Kidney tubule cell (primary cell): ENCODE results near the gene FXYD6.
"Not testable (repeated sequence)": the region's sequence is repeated elsewhere in the genome, so short reads cannot be mapped to it uniquely, and the experiment has no call there.

Experiments
- DNase-seq: peaks from one replicate; pipeline ENCODE4 v3.0.0-alpha.2; 2018; ENCODE audit warnings: low spot score

FXYD6 gene

DNA sequence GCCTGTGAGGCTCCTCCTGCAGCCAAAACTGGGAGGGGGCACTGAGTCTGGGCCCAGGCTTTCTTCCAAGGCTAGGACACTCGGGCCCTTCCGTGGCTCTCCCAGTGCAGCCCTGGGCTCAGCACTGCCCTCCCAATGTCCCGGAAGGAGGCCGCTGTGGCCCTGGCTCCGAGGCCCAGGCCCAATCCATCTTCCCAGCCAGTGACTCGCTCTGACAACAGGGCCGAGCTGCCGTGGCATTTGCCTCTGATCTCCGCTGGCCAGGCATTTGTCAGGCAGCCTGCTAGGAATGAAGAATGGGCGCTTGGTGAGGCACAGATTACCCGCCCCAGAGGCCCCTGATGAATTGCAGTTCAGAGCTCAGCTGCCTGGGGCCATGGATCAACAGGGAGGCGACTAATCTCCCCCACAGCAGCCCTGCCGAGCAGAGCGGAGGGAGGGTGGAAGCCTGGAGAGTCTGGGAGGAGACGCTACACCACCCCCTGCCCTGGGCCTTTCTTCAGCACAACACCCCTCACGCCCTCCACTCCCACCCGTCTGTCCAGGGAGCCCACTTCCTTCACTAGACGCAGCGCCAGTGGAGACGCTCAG, 60.2 kb downstream of the FXYD6 start:
- DNase-seq, result peak; percentile 78

- DNase-seq, result peak; percentile 78
Measured at GRCh38 chr11:117815262-117815803, 61.1 kb downstream of the FXYD6 start.

DNA sequence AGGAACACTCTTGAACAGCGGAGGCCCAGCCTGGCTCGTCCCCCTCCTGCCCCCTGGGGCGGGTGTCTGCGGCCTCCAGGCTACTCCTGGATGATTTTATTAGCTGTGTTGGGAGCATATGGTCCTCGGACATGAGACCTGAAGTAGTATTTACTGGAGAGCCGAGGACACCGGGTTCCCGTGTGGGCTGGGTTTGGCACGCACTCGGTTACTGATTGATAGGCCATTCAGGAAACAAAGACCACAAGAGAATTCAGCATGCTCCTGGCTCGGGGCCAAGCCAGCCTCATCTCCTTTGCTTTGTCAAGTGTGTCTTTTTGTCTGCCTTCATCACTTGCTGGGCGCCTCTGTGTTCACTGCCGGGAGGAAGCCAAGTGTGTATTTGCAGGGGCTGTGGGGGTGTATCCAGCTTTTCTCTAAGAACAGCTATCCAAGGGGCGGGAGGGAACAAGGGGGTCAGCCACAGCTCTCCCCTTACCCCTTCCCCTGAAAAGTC, 61.6 kb downstream of the FXYD6 start:
- DNase-seq, result peak; percentile 99

- DNase-seq, result peak; percentile 94
Measured at GRCh38 chr11:117814204-117814765, 62.2 kb downstream of the FXYD6 start.

DNA sequence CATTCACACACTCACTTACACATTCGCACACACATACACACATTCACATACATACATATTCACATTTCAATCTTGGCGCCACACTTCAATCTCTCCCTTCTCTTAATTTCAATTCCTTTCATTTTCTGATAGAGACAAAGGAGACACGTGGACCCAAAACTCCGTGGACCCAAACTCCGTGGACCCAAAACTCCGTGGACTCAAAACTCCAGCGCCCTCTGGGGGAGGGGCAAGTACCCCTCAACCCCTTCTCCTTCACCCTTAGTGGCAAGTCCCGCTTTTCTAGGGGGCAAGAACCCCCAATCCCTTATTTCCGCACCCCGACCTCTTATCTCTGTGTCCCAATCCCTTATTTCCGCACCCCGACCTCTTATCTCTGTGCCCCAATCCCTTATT, 66.4 kb downstream of the FXYD6 start:
- DNase-seq, result not testable (repeated sequence)

DNA sequence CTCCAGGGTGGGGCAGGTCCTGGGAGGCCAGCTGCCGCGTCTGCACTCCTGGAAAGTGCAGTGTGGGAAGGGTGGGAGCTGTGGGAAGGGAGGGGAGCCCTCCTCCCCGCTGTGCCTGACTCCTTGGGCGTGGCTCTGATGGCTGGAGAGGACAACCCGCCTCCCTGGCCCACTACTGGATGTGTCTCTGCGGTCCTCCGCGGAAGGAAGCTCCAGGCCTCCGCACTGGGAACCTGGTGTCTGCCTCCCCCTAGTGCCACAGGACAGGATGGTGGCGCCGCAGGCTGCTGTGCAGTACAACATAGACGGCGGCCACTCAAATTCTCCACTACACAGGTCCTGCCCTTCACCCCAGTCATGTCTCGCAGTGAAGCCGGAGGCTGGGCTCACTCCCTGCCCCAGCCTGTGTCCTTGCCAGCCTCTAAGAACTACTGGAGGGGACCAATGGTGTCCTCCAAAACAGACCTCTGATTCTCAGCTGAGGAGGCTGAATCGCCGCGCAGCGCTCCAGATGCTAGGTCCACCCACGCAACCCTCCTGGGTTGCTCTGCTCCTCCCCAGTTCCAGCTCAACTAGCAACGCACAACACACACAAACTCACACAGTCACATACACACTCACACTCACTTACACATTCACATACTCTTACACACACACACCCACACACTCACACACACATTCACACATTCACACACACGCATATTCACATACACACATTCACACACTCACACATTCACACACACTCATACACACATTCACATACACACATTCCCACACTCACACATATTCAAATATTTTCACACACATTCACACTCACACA, 67.0 kb downstream of the FXYD6 start:
- DNase-seq, result peak; percentile 66

DNA sequence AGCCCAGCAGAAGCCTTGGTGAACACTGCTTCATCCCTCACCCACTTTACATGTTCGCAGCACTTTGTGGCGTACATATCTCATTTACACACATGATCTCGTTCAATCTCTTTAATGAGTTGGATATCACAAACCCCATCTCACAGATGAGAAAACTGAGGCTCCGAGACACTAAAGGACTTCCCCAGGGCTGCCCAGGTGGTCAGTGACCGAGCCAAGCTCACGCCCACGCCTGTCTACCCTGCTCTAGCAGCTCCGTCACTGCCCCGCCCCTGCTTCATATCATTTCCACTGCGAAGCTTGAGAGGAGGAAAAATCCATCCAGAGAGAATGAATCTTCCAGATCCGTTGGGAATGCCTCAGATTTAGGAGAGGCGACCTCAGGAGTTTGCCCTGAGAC, 67.7 kb downstream of the FXYD6 start:
- DNase-seq, result no peak

DNA sequence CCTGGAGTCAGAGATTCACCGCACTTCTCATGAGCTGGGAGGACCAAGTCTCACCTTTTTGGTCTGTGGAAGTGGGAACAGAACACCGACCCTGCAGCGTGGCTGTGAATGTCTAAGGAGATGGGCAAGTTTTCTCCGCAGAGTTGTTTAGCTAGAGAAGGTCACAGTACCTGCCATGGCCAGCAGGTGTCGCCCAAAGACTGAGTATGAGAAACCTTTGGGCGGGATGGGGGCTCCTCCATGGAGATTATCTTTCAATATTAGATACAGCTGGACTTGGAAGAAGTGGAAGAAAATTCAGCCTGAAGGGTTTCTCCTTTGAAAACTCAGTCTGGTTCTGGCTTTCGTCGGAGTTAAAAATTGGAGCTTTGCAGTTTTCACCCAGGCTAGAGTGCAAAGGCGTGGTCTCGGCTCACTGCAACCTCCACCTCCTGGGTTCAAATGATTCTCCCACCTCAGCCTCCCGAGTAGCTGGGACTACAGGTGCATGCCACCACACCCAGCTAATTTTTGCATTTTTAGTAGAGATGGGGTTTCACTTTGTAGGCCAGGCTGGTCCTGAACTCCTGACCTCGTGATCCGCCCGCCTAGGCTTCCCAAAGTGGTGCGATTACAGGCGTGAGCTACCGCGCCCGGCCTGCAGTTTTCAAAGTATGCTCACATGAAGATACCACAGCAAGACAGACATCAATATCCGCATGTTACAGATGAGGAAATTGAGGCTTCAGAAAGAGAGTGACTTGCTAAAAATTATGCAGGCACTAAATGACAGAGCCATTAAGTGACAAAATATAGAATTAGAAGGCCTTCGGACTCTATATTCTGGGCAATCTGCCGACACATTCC, 68.8 kb downstream of the FXYD6 start:
- peak; percentile 73 for DNase-seq

GRCh38 chr11:117806846-117807245, 69.6 kb downstream of the FXYD6 start:
- no peak for DNase-seq

- no peak for DNase-seq
Measured at GRCh38 chr11:117805045-117805444, 71.4 kb downstream of the FXYD6 start.

- no peak for DNase-seq
Measured at GRCh38 chr11:117803896-117804295, 72.6 kb downstream of the FXYD6 start.

DNA sequence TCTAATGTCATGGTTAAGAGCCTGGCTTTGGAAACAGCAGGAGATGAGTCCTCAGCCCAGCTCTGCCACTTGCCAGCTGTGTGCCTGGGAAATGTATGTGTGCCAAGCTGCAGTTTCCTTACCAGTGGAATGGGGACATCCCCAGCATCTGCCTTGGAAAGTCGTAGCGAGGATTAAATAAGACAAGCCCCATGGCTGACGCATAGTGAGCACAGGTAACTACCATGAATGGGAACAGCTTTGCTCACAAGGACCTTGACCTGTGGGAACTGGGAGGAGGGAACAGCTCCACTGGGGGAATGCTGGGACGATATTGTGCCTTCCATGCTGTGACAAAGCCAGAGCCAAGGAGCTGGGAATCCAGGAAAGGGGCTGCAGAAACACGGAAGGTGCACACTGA, 76.8 kb downstream of the FXYD6 start:
- DNase-seq, result no peak

- peak; percentile 47 for DNase-seq
Measured at GRCh38 chr11:117796872-117797529, 79.5 kb downstream of the FXYD6 start, which contains the start of gene DSCAML1. Gene DSCAML1 (minus strand): TSS chr11:117797216. CDS start chr11:117797079, 137 bp downstream.

GRCh38 chr11:117796456-117796871, 80.0 kb downstream of the FXYD6 start:
- DNase-seq, result no peak

- peak; percentile 12 for DNase-seq
Measured at GRCh38 chr11:117795638-117796455, 80.6 kb downstream of the FXYD6 start.

GRCh38 chr11:117794772-117795629, 81.5 kb downstream of the FXYD6 start:
- DNase-seq, result no peak

DNA sequence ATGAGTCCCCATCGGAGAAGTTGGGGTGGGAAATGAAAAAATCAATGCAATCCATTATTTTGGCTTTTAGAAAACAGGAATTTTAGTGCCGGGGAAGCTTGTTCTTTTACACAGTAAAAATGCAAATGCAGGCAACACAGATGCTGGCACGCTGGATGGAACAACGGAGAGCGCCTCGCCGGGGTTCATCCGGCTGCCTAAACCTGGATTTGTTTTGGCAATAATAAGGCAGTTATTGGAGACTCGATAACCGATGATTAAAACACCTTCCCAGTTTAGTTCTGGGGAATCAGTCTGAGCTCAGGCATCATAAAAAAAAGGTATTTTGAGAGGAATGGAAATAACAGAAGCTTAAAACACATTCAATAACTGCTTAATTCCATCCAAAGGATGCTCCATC, 82.3 kb downstream of the FXYD6 start:
- DNase-seq, result no peak

DNA sequence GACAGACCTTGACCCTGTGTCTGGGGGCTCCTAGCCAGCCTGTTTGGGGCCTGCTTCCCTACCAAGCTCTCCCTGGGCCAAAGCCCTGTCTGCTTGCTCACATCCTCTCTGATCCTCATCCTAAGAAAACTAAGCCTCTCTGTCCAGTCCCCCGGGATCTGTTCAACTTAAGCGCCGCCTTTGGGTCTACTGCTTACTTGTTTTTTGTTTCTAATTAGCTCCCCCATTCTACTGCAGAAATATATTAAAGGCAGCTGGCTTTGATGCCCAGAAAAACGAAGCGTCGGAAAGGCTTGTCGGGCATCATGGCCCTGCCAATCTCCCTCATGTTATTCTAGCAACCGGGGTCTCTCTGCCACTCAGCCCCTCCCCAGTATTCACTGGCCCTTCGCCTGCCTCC, 82.9 kb downstream of the FXYD6 start:
- no peak for DNase-seq

- no peak for DNase-seq
Measured at GRCh38 chr11:117792992-117793391, 83.5 kb downstream of the FXYD6 start.
